Measurements from ENCODE around the gene CUEDC1.
"Not testable (repeated sequence)": the region's sequence is repeated elsewhere in the genome, so short reads cannot be mapped to it uniquely, and the experiment has no call there.

CUEDC1 gene

GRCh38 chr17:57983446-57983845, 28.2 kb upstream of the CUEDC1 start:
- Mint-ChIP-seq H3K4me3 (peak overlapping the region; percentile 95), H3K36me3 (ENCODE audit: low read depth) (peaks cover 32% of the 10 kb centered on the region), H3K4me1 (peaks cover 74% of the 10 kb centered on the region), H3K27ac (peak overlapping the region; percentile 27), H3K27me3 (ENCODE audit: low read depth, poor library complexity) (no peaks in the 10 kb centered on the region), H3K9me3 (no peaks in the 10 kb centered on the region)
- no peak for DNase-seq
- TF ChIP-seq, protein P1, sequence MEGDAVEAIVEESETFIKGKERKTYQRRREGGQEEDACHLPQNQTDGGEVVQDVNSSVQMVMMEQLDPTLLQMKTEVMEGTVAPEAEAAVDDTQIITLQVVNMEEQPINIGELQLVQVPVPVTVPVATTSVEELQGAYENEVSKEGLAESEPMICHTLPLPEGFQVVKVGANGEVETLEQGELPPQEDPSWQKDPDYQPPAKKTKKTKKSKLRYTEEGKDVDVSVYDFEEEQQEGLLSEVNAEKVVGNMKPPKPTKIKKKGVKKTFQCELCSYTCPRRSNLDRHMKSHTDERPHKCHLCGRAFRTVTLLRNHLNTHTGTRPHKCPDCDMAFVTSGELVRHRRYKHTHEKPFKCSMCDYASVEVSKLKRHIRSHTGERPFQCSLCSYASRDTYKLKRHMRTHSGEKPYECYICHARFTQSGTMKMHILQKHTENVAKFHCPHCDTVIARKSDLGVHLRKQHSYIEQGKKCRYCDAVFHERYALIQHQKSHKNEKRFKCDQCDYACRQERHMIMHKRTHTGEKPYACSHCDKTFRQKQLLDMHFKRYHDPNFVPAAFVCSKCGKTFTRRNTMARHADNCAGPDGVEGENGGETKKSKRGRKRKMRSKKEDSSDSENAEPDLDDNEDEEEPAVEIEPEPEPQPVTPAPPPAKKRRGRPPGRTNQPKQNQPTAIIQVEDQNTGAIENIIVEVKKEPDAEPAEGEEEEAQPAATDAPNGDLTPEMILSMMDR (IDR thresholded peaks at IDR 0.05): no peak

- Mint-ChIP-seq H3K27me3 (ENCODE audit: low read depth, poor library complexity) (no peaks in the 10 kb centered on the region), H3K4me3 (peak overlapping the region; percentile 24), H3K27ac (no peak overlapping the region), H3K9me3 (no peaks in the 10 kb centered on the region), H3K4me1 (peaks cover 74% of the 10 kb centered on the region), H3K36me3 (ENCODE audit: low read depth) (peaks cover 40% of the 10 kb centered on the region)
- DNase-seq: no peak
- TF ChIP-seq, protein P1 (IDR thresholded peaks at IDR 0.05): no peak
These were observed 27.4 kb upstream of the CUEDC1 start for GRCh38 chr17:57982452-57983170.

- H3K27me3 Mint-ChIP-seq (ENCODE audit: low read depth, poor library complexity): no peaks in the 10 kb centered on the region
- H3K27ac Mint-ChIP-seq: peak overlapping the region; percentile 9
- TF ChIP-seq, protein P1 (IDR thresholded peaks at IDR 0.05): no peak
- peak overlapping the region; percentile 11 for H3K4me3 Mint-ChIP-seq
- no peak for DNase-seq
- peaks cover 61% of the 10 kb centered on the region for H3K4me1 Mint-ChIP-seq
- H3K36me3 Mint-ChIP-seq (ENCODE audit: low read depth): peaks cover 57% of the 10 kb centered on the region
- no peaks in the 10 kb centered on the region for H3K9me3 Mint-ChIP-seq
These were observed 25.3 kb upstream of the CUEDC1 start for GRCh38 chr17:57980522-57980921.

DNA sequence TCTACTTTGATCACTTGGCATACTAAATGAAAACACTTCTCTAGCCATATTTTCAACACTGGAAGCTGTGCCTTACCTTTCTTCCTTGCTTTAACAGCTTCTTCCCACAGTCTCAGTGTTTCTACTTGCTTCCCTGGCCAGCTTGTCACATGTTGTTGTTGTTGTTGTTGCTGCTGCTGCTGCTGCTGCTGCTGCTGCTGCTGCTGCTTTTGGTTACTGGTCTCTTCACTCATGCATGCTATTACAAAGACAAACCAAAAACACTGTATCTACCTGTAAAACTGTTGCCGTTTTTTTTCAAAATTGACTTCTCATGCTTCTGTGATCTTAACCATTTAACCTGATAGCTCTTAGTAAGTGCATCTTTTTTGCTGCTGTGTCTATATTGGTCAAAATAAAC, 23.9 kb upstream of the CUEDC1 start:
- TF ChIP-seq, protein P1 (IDR thresholded peaks at IDR 0.05): no peak
- no peaks in the 10 kb centered on the region for H3K27me3 Mint-ChIP-seq (ENCODE audit: low read depth, poor library complexity)
- H3K36me3 Mint-ChIP-seq (ENCODE audit: low read depth): peaks cover 71% of the 10 kb centered on the region
- no peaks in the 10 kb centered on the region for H3K9me3 Mint-ChIP-seq
- H3K27ac Mint-ChIP-seq: no peak overlapping the region
- H3K4me3 Mint-ChIP-seq: no peak overlapping the region
- no peak for DNase-seq
- peaks cover 46% of the 10 kb centered on the region for H3K4me1 Mint-ChIP-seq

GRCh38 chr17:57976594-57976993, 21.4 kb upstream of the CUEDC1 start:
- peaks cover 4% of the 10 kb centered on the region for H3K27me3 Mint-ChIP-seq (ENCODE audit: low read depth, poor library complexity)
- H3K4me3 Mint-ChIP-seq: no peak overlapping the region
- H3K36me3 Mint-ChIP-seq (ENCODE audit: low read depth): peaks cover 64% of the 10 kb centered on the region
- no peak overlapping the region for H3K27ac Mint-ChIP-seq
- DNase-seq: no peak
- H3K4me1 Mint-ChIP-seq: peaks cover 31% of the 10 kb centered on the region
- no peaks in the 10 kb centered on the region for H3K9me3 Mint-ChIP-seq
- TF ChIP-seq, protein P1 (IDR thresholded peaks at IDR 0.05): no peak

- Mint-ChIP-seq H3K4me1 (peaks cover 31% of the 10 kb centered on the region), H3K27me3 (ENCODE audit: low read depth, poor library complexity) (peaks cover 4% of the 10 kb centered on the region), H3K4me3 (no peak overlapping the region), H3K27ac (no peak overlapping the region), H3K36me3 (ENCODE audit: low read depth) (peaks cover 53% of the 10 kb centered on the region), H3K9me3 (no peaks in the 10 kb centered on the region)
- DNase-seq: no peak
- TF ChIP-seq, protein P1 (IDR thresholded peaks at IDR 0.05): no peak
These were observed 19.8 kb upstream of the CUEDC1 start for GRCh38 chr17:57975044-57975443.

DNA sequence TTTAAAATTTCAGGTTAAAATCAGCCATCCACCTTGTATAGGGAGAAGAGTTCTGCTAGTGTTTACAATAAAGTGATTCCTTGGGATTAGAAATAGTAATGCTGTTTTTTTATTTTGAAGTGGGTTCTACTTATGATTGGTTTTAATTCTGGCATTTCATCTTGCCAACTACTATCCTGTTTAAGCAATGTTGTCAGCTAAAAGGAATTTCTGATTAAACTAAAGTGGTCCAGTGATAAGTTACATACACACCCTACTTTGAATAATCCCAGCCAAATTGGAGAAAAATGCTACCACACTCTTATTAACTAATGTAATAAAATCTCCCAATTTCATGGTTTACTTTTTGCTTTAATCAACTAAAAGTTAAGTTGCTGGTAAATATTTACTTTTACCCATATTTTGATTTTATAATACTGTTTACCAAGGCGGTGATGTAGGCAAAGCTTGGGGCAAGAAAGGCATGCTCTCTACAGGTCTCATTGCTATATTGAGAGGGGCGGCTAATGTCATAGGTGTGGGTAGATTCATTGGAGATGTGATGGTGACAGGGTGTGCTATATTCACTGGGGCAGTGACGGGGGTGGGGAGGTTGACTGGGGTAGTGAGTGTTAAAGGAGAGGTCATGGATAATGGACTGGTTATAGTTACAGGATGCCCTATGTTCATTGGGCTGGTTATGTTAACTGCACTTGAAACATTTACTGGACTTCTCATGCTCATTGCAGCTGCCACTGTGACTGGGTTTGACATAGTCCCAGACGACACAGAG, 19.0 kb upstream of the CUEDC1 start:
- not testable (repeated sequence) for H3K27me3 Mint-ChIP-seq (ENCODE audit: low read depth, poor library complexity); H3K9me3 Mint-ChIP-seq; H3K4me3 Mint-ChIP-seq; DNase-seq
- peak overlapping the region; percentile 40 for H3K27ac Mint-ChIP-seq
- H3K4me1 Mint-ChIP-seq: peaks cover 34% of the 10 kb centered on the region
- H3K36me3 Mint-ChIP-seq (ENCODE audit: low read depth): peaks cover 51% of the 10 kb centered on the region
